A204.1 (cell line): ENCODE measurements around the gene SCGB1D1.

ENCODE experiments used
- FAIRE-seq: peaks from 2 replicates; lab custom pipeline; 2012; peaks lifted over from hg19 to GRCh38; lab: Jason Lieb, UNC

SCGB1D1 gene, protein sequence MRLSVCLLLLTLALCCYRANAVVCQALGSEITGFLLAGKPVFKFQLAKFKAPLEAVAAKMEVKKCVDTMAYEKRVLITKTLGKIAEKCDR

DNA sequence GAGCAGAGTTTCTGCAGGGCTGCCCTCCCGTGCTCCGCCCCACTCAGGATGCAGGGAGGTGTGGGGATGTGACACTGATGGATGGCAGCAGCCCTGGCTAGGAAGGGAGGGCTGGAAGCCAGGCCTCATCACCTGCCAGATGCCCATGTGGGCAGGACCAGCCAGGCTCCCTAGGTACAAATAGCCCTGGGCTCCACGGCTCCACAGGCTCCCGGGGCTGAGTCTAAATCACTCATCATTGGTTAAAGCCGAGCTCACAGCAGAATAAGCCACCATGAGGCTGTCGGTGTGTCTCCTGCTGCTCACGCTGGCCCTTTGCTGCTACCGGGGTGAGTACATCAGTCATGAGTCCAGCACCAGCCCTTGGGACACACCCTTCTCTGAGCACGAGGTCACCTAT is at the start of gene SCGB1D1:
Gene SCGB1D1, plus strand, starts transcription at position 206 of the 400 bp plus-strand sequence. Its CDS starts 69 bp downstream, at position 275.
- no peak for FAIRE-seq

DNA sequence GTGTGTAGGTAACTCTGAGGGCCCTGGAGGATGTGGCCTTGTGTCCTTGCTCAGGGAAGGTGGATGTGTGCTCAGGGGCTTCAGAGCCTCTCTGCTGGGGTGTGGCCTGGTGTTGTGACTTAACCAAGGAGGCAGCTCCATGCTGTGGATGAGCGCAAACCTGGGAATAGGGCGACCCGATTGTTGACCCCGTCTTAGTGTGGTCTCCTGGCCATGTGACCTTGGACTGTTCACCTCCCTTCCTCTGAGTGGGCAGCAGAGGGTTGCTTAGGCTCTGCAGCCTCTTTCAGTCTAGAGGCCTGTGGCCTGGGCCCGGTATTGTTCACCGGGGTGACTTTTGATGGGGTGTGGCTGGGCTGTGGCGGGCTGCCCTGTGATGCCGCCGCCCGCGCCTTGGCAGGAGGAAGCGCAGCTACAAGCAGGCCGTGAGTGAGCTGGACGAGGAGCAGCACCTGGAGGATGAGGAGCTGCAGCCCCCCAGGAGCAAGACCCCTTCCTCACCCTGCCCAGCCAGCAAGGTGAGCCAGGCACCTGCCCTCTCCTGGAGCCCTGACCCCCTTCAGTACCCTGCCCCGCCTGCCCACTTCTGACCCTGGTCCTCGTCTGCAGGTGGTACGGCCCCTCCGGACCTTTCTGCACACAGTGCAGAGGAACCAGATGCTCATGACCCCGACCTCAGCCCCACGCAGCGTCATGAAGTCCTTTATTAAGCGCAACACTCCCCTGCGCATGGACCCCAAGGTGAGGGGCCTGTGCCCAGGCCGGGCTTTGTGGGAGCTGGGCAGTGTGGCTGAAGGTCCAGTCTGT is 49.5 kb upstream of the SCGB1D1 start:
- no peak for FAIRE-seq

DNA sequence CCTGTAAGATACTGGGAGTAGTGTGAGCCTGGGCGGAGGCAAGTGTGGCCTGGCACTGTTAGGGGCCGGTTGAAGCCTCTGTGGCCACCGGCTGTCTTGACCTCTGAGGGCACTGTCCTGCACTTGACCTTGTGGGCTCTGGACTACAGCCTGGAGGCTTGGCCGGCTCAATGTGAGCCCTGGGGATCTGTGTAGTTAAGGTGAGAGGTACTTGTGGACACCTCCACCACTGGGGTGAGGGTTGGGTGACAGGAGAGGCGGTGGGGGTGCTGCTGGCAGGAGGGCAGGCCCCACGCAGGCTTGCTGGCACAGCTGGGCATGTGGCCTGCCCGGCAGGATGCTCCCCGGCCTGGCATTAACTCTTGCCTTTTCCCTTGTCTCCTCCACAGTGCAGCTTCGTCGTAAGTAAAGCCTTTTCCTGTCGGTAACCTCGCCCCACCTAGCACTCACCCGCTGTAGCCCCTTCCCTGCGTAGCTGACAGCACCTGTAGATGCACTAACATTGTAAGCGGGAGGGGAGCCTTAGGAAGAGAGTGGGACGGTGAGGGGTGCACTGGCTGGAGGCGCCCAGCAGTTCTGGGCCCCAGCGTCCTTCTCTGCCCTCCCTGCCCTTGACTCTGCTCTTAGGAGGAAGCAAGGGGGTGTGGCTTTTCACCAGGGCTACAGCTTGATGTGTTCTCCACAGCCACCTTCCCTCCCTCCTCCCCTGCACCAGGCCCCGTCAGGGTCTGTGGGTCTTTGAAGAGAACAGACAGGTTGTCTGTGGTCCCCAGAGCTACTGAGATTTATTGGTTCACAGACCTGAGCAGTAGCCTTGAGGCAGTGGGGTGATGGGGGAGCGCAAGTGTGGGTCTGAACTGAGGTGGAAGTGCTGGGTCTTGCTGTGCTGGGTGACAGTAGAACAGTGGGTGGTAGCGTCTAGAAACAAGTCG is 48.6 kb upstream of the SCGB1D1 start:
- no peak for FAIRE-seq

DNA sequence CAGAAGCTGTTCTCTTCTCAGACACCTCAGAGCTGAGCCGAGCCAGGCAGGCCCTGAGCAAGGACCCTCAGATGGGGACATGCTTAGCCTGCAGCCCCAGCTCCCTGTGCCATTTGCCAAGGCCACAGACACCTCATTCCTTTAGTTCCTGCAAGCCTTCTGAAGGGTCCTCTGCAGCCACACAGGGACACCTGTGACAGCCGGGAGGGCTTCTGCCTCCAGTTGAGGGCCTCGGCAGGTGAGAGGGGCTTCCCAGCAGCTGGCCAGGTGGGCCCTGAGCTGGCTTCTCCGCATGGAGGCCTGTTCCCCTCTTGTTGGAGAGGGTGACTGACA is 48.0 kb upstream of the SCGB1D1 start:
- FAIRE-seq = no peak

DNA sequence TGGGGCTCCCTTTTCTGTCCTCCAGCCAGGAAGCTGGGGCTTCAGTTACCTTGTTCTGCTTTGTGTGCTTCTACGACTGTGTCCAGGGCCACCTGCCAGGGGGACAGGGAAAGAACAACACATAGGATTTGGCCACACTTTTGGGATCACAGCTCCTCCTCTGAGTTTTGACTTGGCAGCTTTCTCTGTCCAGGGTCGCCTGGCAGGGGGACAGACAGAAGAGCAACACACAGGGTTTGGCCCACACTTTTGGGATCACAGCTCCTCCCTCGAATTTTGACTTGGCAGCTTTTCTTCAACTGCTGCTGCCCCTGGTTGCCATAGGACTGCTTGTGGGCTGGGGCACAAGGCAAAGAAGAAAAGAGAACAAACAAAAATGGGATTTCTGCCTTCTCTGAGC is 47.1 kb upstream of the SCGB1D1 start:
- FAIRE-seq = no peak

DNA sequence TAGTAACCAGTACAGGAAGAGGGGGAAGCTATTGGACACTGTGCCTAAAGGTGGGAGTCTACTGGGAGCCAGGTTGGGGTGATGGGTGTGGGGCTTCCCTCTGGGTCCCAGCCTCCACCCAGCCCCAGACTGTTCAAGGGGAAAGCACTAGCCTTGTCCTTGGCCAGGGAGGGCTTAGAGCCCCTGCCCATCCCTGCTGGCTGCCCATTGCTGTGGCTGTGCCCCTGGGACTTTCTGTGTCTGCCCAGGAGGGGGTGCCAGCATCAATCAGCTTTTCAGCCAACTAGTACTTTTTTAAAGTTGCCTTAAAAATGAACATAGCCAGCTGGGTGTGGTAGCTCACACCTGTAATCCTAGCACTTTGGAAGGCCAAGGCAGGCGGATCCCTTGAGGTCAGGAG is 46.3 kb upstream of the SCGB1D1 start:
- no peak for FAIRE-seq

DNA sequence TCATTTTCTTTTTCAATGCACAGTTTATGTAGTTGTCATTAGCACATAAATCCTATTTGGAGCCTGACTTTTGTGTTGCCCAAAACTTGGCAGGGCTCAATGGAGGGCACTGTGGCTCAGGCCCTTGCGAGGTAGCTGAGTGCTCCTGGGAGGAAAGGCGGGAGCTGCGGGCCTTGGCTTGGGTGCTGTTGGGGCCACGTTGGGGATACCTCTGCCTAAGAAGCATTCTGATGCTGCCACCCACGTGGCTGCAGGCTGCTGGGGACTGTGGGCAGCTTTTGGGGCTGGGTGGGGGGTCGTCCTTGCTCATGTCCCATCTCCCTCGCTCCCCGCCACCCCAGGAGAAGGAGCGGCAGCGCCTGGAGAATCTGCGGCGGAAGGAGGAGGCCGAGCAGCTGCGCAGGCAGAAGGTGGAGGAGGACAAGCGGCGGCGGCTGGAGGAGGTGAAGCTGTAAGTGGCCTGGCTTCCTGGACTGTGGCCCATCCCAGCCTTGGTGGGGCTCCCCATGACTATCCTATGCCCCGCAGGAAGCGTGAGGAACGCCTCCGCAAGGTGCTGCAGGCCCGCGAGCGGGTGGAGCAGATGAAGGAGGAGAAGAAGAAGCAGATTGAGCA is 45.3 kb upstream of the SCGB1D1 start:
- FAIRE-seq = no peak

- FAIRE-seq = no peak
These were observed 44.6 kb upstream of the SCGB1D1 start for GRCh38 chr11:62145261-62145871.

DNA sequence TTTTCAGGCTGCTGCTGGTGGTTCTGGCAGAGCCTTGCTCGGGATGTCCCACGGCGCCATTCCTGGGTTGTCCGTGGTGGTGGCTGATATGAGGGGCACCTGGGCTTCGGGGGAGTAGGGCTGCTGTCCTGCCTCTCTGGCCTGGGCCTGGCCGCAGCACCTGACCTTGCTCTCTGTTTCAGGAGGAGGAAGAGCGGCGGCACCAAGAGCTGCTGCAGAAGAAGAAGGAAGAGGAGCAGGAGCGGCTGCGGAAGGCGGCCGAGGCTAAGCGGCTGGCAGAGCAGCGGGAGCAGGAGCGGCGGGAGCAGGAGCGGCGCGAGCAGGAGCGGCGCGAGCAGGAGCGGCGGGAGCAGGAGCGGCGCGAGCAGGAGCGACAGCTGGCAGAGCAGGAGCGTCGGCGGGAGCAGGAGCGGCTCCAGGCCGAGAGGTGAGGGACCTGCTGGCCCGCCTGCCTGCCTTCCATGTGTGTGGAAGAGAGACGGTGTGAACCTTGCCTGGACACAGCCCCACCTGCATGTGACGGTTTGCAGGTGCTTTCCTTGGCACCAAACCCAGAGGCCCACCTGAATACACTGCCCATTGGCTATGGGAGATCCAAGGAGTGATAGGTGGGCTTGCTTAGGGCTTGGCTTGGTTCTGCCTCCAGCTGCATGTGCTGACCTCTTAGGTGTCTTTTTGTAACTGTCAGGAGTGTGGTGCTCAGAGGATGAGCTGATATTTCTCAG is 43.4 kb upstream of the SCGB1D1 start:
- FAIRE-seq = no peak

- no peak for FAIRE-seq
These were observed 42.5 kb upstream of the SCGB1D1 start for GRCh38 chr11:62147545-62147944.

GRCh38 chr11:62148271-62148980 is 41.6 kb upstream of the SCGB1D1 start:
- FAIRE-seq = no peak

- no peak for FAIRE-seq
These were observed 39.8 kb upstream of the SCGB1D1 start for GRCh38 chr11:62149986-62150886.

- FAIRE-seq = no peak
These were observed 38.9 kb upstream of the SCGB1D1 start for GRCh38 chr11:62150887-62151736.

DNA sequence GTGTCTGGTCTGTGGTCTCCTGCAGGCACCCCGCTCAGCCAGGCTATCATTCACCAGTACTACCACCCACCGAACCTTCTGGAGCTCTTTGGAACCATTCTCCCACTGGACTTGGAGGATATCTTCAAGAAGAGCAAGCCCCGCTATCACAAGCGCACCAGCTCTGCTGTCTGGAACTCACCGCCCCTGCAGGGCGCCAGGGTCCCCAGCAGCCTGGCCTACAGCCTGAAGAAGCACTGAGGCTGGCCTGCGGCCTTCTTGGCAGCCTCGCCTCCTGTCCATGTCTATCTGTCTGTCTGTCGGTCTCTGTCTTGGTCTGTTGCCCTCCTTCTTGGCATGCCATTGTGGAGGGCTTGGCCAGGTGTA is 38.3 kb upstream of the SCGB1D1 start:
- no peak for FAIRE-seq

- no peak for FAIRE-seq
These were observed 37.5 kb upstream of the SCGB1D1 start for GRCh38 chr11:62152245-62153086.

GRCh38 chr11:62153087-62153395 is 37.0 kb upstream of the SCGB1D1 start:
- no peak for FAIRE-seq

DNA sequence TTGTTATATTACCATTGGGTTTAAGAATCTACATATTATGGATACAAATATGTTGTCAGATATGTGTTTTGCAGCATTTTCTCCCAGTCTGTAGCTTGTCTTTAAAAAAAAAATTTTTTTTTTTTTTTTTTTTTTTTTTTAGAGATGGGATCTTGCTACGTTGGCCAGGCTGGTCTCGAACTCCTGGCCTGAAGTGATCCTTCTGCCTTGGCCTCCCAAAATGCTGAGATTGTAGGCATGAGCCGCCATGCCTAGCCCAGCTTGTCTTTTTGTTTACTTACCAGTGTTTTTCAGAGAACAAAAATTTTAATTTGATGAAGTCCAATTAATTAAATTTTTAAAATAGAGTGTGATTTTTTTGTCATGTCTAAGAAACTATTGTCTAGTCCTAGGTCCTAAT is 36.4 kb upstream of the SCGB1D1 start:
- no peak for FAIRE-seq

DNA sequence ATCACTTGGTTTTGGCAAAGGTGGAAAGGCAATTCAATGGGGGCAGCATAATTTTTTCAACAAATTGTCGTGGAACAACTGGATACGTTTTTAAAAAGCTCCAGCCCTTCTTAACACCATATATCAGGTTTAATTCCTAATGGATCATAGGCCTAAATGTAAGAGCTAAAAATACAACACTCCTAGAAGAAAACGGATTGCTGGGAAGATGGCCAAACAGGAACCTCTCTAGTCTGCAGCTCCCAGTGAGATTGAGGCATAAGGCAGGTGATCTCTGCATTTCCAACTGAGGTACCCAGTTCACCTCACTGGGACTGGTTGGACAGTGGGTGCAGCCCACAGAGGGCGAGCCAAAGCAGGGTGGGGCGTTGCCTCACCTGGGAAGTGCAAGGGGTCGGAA is 32.4 kb upstream of the SCGB1D1 start:
- FAIRE-seq = no peak
